ENCODE measurements around the gene ZNF555. TPM values are rescaled to one million over a fixed set of nuclear protein-coding genes. Genes with fewer than 3 reads are reported as not detected.
A peak's percentile ranks its signal among the peaks of the same experiment; 100 is the strongest.

The ZNF555 gene
- total RNA-seq, 1 donor = 6.2 TPM

GRCh38 chr19:2793577-2793976, 47.7 kb upstream of the ZNF555 start:
- H3K79me2 ChIP-seq (ENCODE audit: insufficient read depth, low read length) = peaks cover 13% of the 10 kb centered on the region
- peaks cover 2% of the 10 kb centered on the region for H4K20me1 ChIP-seq (ENCODE audit: insufficient read depth, low read length)
- no peak overlapping the region for H2AFZ ChIP-seq (ENCODE audit: low read length)
- no peaks in the 10 kb centered on the region for H3K27me3 ChIP-seq (ENCODE audit: insufficient read depth, low read length)
- H3K4me2 ChIP-seq (ENCODE audit: insufficient read depth, low read length) = no peak overlapping the region
- H3K36me3 ChIP-seq (ENCODE audit: insufficient read depth, low read length) = peaks cover 25% of the 10 kb centered on the region
- no peaks in the 10 kb centered on the region for H3K4me1 ChIP-seq (ENCODE audit: insufficient read depth, low read length)
- TF ChIP-seq CTCF (IDR thresholded peaks at IDR 0.05; ENCODE audit: extremely low read depth, low read depth, low read length) = no peak
- DNase-seq (ENCODE audit: insufficient read length, low spot score, missing footprints) = no peak
- H3K4me3 ChIP-seq (ENCODE audit: insufficient read depth, low read length) = no peak overlapping the region
- H3K9me3 ChIP-seq (ENCODE audit: low read depth, low read length) = no peaks in the 10 kb centered on the region
- H3K27ac ChIP-seq (ENCODE audit: low read depth, low read length) = no peak overlapping the region

- no peak overlapping the region for H3K4me2 ChIP-seq (ENCODE audit: insufficient read depth, low read length)
- TF ChIP-seq CTCF (IDR thresholded peaks at IDR 0.05; ENCODE audit: extremely low read depth, low read depth, low read length) = no peak
- no peaks in the 10 kb centered on the region for H3K79me2 ChIP-seq (ENCODE audit: insufficient read depth, low read length)
- peaks cover 30% of the 10 kb centered on the region for H3K36me3 ChIP-seq (ENCODE audit: insufficient read depth, low read length)
- no peak overlapping the region for H3K27ac ChIP-seq (ENCODE audit: low read depth, low read length)
- H2AFZ ChIP-seq (ENCODE audit: low read length) = no peak overlapping the region
- peaks cover 4% of the 10 kb centered on the region for H4K20me1 ChIP-seq (ENCODE audit: insufficient read depth, low read length)
- DNase-seq (ENCODE audit: insufficient read length, low spot score, missing footprints) = peak; percentile 78
- H3K4me3 ChIP-seq (ENCODE audit: insufficient read depth, low read length) = no peak overlapping the region
- H3K9me3 ChIP-seq (ENCODE audit: low read depth, low read length) = no peaks in the 10 kb centered on the region
- no peaks in the 10 kb centered on the region for H3K4me1 ChIP-seq (ENCODE audit: insufficient read depth, low read length)
- no peaks in the 10 kb centered on the region for H3K27me3 ChIP-seq (ENCODE audit: insufficient read depth, low read length)
Measured at GRCh38 chr19:2795827-2796658, 45.2 kb upstream of the ZNF555 start.

- H3K9me3 ChIP-seq (ENCODE audit: low read depth, low read length) = no peaks in the 10 kb centered on the region
- no peak overlapping the region for H2AFZ ChIP-seq (ENCODE audit: low read length)
- no peak for TF ChIP-seq CTCF (IDR thresholded peaks at IDR 0.05; ENCODE audit: extremely low read depth, low read depth, low read length)
- H3K36me3 ChIP-seq (ENCODE audit: insufficient read depth, low read length) = peaks cover 30% of the 10 kb centered on the region
- H3K27me3 ChIP-seq (ENCODE audit: insufficient read depth, low read length) = no peaks in the 10 kb centered on the region
- H3K4me3 ChIP-seq (ENCODE audit: insufficient read depth, low read length) = no peak overlapping the region
- no peak overlapping the region for H3K4me2 ChIP-seq (ENCODE audit: insufficient read depth, low read length)
- no peaks in the 10 kb centered on the region for H3K4me1 ChIP-seq (ENCODE audit: insufficient read depth, low read length)
- peaks cover 4% of the 10 kb centered on the region for H4K20me1 ChIP-seq (ENCODE audit: insufficient read depth, low read length)
- no peak overlapping the region for H3K27ac ChIP-seq (ENCODE audit: low read depth, low read length)
- H3K79me2 ChIP-seq (ENCODE audit: insufficient read depth, low read length) = no peaks in the 10 kb centered on the region
- peak; percentile 75 for DNase-seq (ENCODE audit: insufficient read length, low spot score, missing footprints)
Measured at GRCh38 chr19:2796659-2797266, 44.5 kb upstream of the ZNF555 start.

- no peaks in the 10 kb centered on the region for H3K27me3 ChIP-seq (ENCODE audit: insufficient read depth, low read length)
- H3K9me3 ChIP-seq (ENCODE audit: low read depth, low read length) = no peaks in the 10 kb centered on the region
- no peaks in the 10 kb centered on the region for H3K4me1 ChIP-seq (ENCODE audit: insufficient read depth, low read length)
- H3K4me2 ChIP-seq (ENCODE audit: insufficient read depth, low read length) = no peak overlapping the region
- DNase-seq (ENCODE audit: insufficient read length, low spot score, missing footprints) = peak; percentile 79
- H3K36me3 ChIP-seq (ENCODE audit: insufficient read depth, low read length) = peaks cover 30% of the 10 kb centered on the region
- H2AFZ ChIP-seq (ENCODE audit: low read length) = no peak overlapping the region
- H3K27ac ChIP-seq (ENCODE audit: low read depth, low read length) = no peak overlapping the region
- no peak overlapping the region for H3K4me3 ChIP-seq (ENCODE audit: insufficient read depth, low read length)
- no peaks in the 10 kb centered on the region for H3K79me2 ChIP-seq (ENCODE audit: insufficient read depth, low read length)
- TF ChIP-seq CTCF (IDR thresholded peaks at IDR 0.05; ENCODE audit: extremely low read depth, low read depth, low read length) = no peak
- peaks cover 4% of the 10 kb centered on the region for H4K20me1 ChIP-seq (ENCODE audit: insufficient read depth, low read length)
Measured at GRCh38 chr19:2797280-2797679, 44.0 kb upstream of the ZNF555 start.

Measured in osteoblast (primary cell).